Caco-2 (cell line): ENCODE results near the gene SESN2. TPM values are rescaled to one million over a fixed set of nuclear protein-coding genes. Genes with fewer than 3 reads are reported as not detected.

Experiments used
- BruUV-seq: library from RNA; stranded (reverse); fragments of 400-500 nt; replicated peaks from 2 replicates; lab custom pipeline; 2021; lab: Mats Ljungman, UMichigan
- CTCF ChIA-PET: fragments of 300-600 bp; sonication (Branson Sonifier 250); formaldehyde crosslinking; loops from one replicate; lab custom pipeline; 2022; ENCODE audit warnings: antibody characterized with exemption; lab: Charles Lee
- POLR2A ChIA-PET: fragments of 300-600 bp; sonication (Branson Sonifier 250); formaldehyde crosslinking; loops from one replicate; lab custom pipeline; 2022; ENCODE audit warnings: antibody characterized with exemption; lab: Charles Lee
- DNase-seq, 2 experiments: peaks; one replicate each; pipeline versions ENCODE4 v3.0.0 to v3.0.0-alpha.2; 2020 to 2022
- H3K27me3 ChIP-seq: replicated peaks from 2 replicates; pipeline ENCODE4 v1.6.0; 2011; ENCODE audit warnings: low read length; ENCODE audit not compliant: control insufficient read depth, insufficient read depth
- H3K36me3 ChIP-seq: 2 replicates; pipeline ENCODE4 v1.5.1; 2011; ENCODE audit warnings: low read length; ENCODE audit not compliant: control insufficient read depth, insufficient read depth
- H3K4me1 ChIP-seq: fragments of 250-450 bp; sonication (Bioruptor Pico); 2 replicates; pipeline ENCODE4 v1.5.1; 2020; ENCODE audit warnings: mild to moderate bottlenecking
- H3K4me3 ChIP-seq: 2 replicates; pipeline ENCODE4 v1.5.1; 2011; ENCODE audit warnings: low read depth, mild to moderate bottlenecking, control low read depth, low read length
- H3K9me3 ChIP-seq: fragments of 250-450 bp; sonication (Bioruptor Pico); 2 replicates; pipeline ENCODE4 v1.5.1; 2020; ENCODE audit warnings: mild to moderate bottlenecking, moderate library complexity
- H3K27ac Mint-ChIP-seq: one replicate; pipeline ENCODE4 v1.8.0; 2022; ENCODE audit warnings: mixed read lengths; ENCODE audit not compliant: unreplicated experiment
- H3K27me3 Mint-ChIP-seq: one replicate; pipeline ENCODE4 v1.8.0; 2022; ENCODE audit warnings: mixed read lengths; ENCODE audit not compliant: insufficient read depth, unreplicated experiment
- H3K36me3 Mint-ChIP-seq: one replicate; pipeline ENCODE4 v1.8.0; 2022; ENCODE audit warnings: mild to moderate bottlenecking, mixed read lengths; ENCODE audit not compliant: insufficient read depth, unreplicated experiment
- H3K4me1 Mint-ChIP-seq: one replicate; pipeline ENCODE4 v1.8.0; 2022; ENCODE audit warnings: low read depth, mixed read lengths; ENCODE audit not compliant: unreplicated experiment
- H3K4me3 Mint-ChIP-seq: one replicate; pipeline ENCODE4 v1.8.0; 2022; ENCODE audit warnings: mild to moderate bottlenecking, moderate library complexity, mixed read lengths; ENCODE audit not compliant: unreplicated experiment
- H3K9me3 Mint-ChIP-seq: one replicate; pipeline ENCODE4 v1.8.0; 2022; ENCODE audit warnings: mixed read lengths; ENCODE audit not compliant: unreplicated experiment
- CTCF ChIP-seq, 2 experiments: fragments of 200-600 bp in 1 of 2; IDR thresholded peaks; 1 replicate in 1 of 2; 2 replicates in 1 of 2; pipeline versions ENCODE4 v1.5.1 to v1.8.0; 2011 to 2022; ENCODE audit warnings: antibody characterized with exemption in 1 of 2, control low read depth in 1 of 2, inconsistent platforms in 1 of 2, low read depth in 1 of 2, low read length in 1 of 2, mild to moderate bottlenecking in 1 of 2, moderate library complexity in 1 of 2; ENCODE audit not compliant: insufficient read depth in 1 of 2, severe bottlenecking in 1 of 2, unreplicated experiment in 1 of 2
- intact Hi-C: fragments of 100-400 bp; cut with micrococcal nuclease; formaldehyde crosslinking; loops from one replicate; pipeline ENCODE4 v1.10.0; 2022; ENCODE audit not compliant: unreplicated experiment
- total RNA-seq: library from RNA; stranded (reverse); gene quantifications from 2 replicates; pipeline ENCODE4 v1.2.3, GENCODE V29; 2022

The SESN2 gene
- total RNA-seq, 1 experiment from 2014 or later: 34.5 TPM

GRCh38 chr1:28313702-28314546 lies 54.6 kb downstream of the SESN2 start:
- Mint-ChIP-seq H3K36me3 (peaks cover 4% of the 10 kb centered on the region), H3K9me3 (no peaks in the 10 kb centered on the region), H3K4me3 (peak overlapping the region; percentile 37), H3K27me3 (no peaks in the 10 kb centered on the region), H3K27ac (peak overlapping the region; percentile 90), H3K4me1 (peaks cover 8% of the 10 kb centered on the region)
- Histone ChIP-seq H3K27me3 (no peaks in the 10 kb centered on the region), H3K4me1 (peaks cover 10% of the 10 kb centered on the region), H3K9me3 (no peaks in the 10 kb centered on the region), H3K4me3 (no peak overlapping the region), H3K36me3 (no peaks in the 10 kb centered on the region)
- POLR2A ChIA-PET: interaction anchor here (1.7 kb wide), 1 partner anchor 15 kb away, joined by 9 read pairs; the partner anchor contains the start of gene MED18
- CTCF ChIA-PET: interaction anchor here (1.1 to 1.6 kb wide), 2 partner anchors 46 to 65 kb away, joined by 3 to 5 read pairs; no protein-coding TSS in a partner anchor
- TF ChIP-seq CTCF (IDR thresholded peaks at IDR 0.05; ENCODE audit: insufficient read depth in 1 of 2, low read depth in 1 of 2, low read length in 1 of 2, severe bottlenecking in 1 of 2, unreplicated experiment in 1 of 2): no peak
- no TSS peak for BruUV-seq
- DNase-seq: peak; percentile 75
- intact Hi-C loops: loop anchor here (2.0 kb wide), 1 partner anchor 17 kb away; no protein-coding TSS in a partner anchor

GRCh38 chr1:28314547-28314941 lies 55.2 kb downstream of the SESN2 start:
- no TSS peak for BruUV-seq
- Histone ChIP-seq H3K36me3 (no peaks in the 10 kb centered on the region), H3K9me3 (no peaks in the 10 kb centered on the region), H3K4me3 (no peak overlapping the region), H3K4me1 (peaks cover 10% of the 10 kb centered on the region), H3K27me3 (no peaks in the 10 kb centered on the region)
- H3K36me3 Mint-ChIP-seq: peaks cover 4% of the 10 kb centered on the region
- intact Hi-C loops: loop anchor here (2.0 kb wide), 1 partner anchor 18 kb away; no protein-coding TSS in a partner anchor
- POLR2A ChIA-PET: interaction anchor here (1.7 kb wide), 1 partner anchor 15 kb away, joined by 9 read pairs; the partner anchor contains the start of gene MED18
- H3K9me3 Mint-ChIP-seq: no peaks in the 10 kb centered on the region
- DNase-seq: no peak
- H3K27me3 Mint-ChIP-seq: no peaks in the 10 kb centered on the region
- no peak overlapping the region for H3K27ac Mint-ChIP-seq
- CTCF ChIA-PET: interaction anchor here (1.1 to 1.6 kb wide), 2 partner anchors 46 to 66 kb away, joined by 3 to 5 read pairs; no protein-coding TSS in a partner anchor
- H3K4me3 Mint-ChIP-seq: no peak overlapping the region
- peaks cover 8% of the 10 kb centered on the region for H3K4me1 Mint-ChIP-seq
- TF ChIP-seq CTCF (IDR thresholded peaks at IDR 0.05; ENCODE audit: insufficient read depth in 1 of 2, low read depth in 1 of 2, low read length in 1 of 2, severe bottlenecking in 1 of 2, unreplicated experiment in 1 of 2): no peak

GRCh38 chr1:28317014-28317413 lies 57.7 kb downstream of the SESN2 start:
- Mint-ChIP-seq H3K27me3 (no peaks in the 10 kb centered on the region), H3K4me3 (no peak overlapping the region), H3K36me3 (peaks cover 4% of the 10 kb centered on the region), H3K27ac (no peak overlapping the region), H3K4me1 (peaks cover 8% of the 10 kb centered on the region), H3K9me3 (no peaks in the 10 kb centered on the region)
- intact Hi-C loops: no loop called here
- no peaks in the 10 kb centered on the region for H3K27me3 ChIP-seq
- POLR2A ChIA-PET: no interaction called here
- TF ChIP-seq CTCF (IDR thresholded peaks at IDR 0.05; ENCODE audit: insufficient read depth in 1 of 2, low read depth in 1 of 2, low read length in 1 of 2, severe bottlenecking in 1 of 2, unreplicated experiment in 1 of 2): no peak
- no peaks in the 10 kb centered on the region for H3K9me3 ChIP-seq
- no peaks in the 10 kb centered on the region for H3K36me3 ChIP-seq
- no peak overlapping the region for H3K4me3 ChIP-seq
- BruUV-seq: no TSS peak
- no peak for DNase-seq
- CTCF ChIA-PET: no interaction called here
- peaks cover 16% of the 10 kb centered on the region for H3K4me1 ChIP-seq
